Mesenchymal stem cell (in vitro differentiated cells and primary cell): ENCODE data around the gene SLC4A5.
A peak's percentile ranks its signal among the peaks of the same experiment; 100 is the strongest.

Source experiments
- DNase-seq: peaks from one replicate; pipeline ENCODE4 v3.0.0-alpha.2; 2013
- H2AFZ ChIP-seq: one replicate; pipeline ENCODE4 v1.6.1; 2013; ENCODE audit warnings: low read depth, mild to moderate bottlenecking, control low read depth, inconsistent platforms, low read length, moderate library complexity
- H2AK5ac ChIP-seq: 2 replicates; pipeline ENCODE4 v1.6.1; 2013; ENCODE audit warnings: low read length, moderate library complexity, mild to moderate bottlenecking, inconsistent platforms; ENCODE audit not compliant: severe bottlenecking
- H2BK120ac ChIP-seq: one replicate; pipeline ENCODE4 v1.6.1; 2013; ENCODE audit warnings: low read depth, mild to moderate bottlenecking, inconsistent platforms, low read length, moderate library complexity
- H2BK12ac ChIP-seq, 2 experiments: one replicate each; pipeline ENCODE4 v1.6.1; 2013; ENCODE audit warnings: inconsistent platforms in 2 of 2, low read length in 2 of 2, mild to moderate bottlenecking in 2 of 2, moderate library complexity in 2 of 2, control low read depth in 1 of 2
- H2BK15ac ChIP-seq: one replicate; pipeline ENCODE4 v1.6.1; 2013; ENCODE audit warnings: mild to moderate bottlenecking, low read depth, inconsistent platforms; ENCODE audit not compliant: poor library complexity, severe bottlenecking
- H2BK5ac ChIP-seq: 2 replicates; pipeline ENCODE4 v1.6.1; 2013; ENCODE audit warnings: low read depth, mild to moderate bottlenecking, low read length, control low read depth, inconsistent platforms; ENCODE audit not compliant: poor library complexity, severe bottlenecking
- H3K14ac ChIP-seq, 2 experiments: one replicate each; pipeline ENCODE4 v1.6.1; 2013; ENCODE audit warnings: inconsistent platforms in 2 of 2, low read length in 2 of 2, control low read depth in 1 of 2, mild to moderate bottlenecking in 1 of 2, moderate library complexity in 1 of 2
- H3K18ac ChIP-seq, 2 experiments: one replicate each; pipeline ENCODE4 v1.6.1; 2013; ENCODE audit warnings: inconsistent platforms in 2 of 2, low read length in 2 of 2, control low read depth in 1 of 2, low read depth in 1 of 2, mild to moderate bottlenecking in 1 of 2
- H3K23ac ChIP-seq, 2 experiments: one replicate each; pipeline ENCODE4 v1.6.1; 2013; ENCODE audit warnings: inconsistent platforms in 2 of 2, low read length in 2 of 2, mild to moderate bottlenecking in 2 of 2, moderate library complexity in 2 of 2, control low read depth in 1 of 2
- H3K27ac ChIP-seq: 2 replicates; pipeline ENCODE4 v1.5.1; 2013; ENCODE audit warnings: mild to moderate bottlenecking, moderate library complexity, low read length, control low read depth, inconsistent platforms; ENCODE audit not compliant: poor library complexity, severe bottlenecking
- H3K27me3 ChIP-seq, 2 experiments: 2 replicates each; pipeline versions ENCODE4 v1.6.1 to v1.7.0; 2013; ENCODE audit warnings: low read length in 2 of 2, mild to moderate bottlenecking in 2 of 2, moderate library complexity in 2 of 2, control low read depth in 1 of 2, inconsistent platforms in 1 of 2; ENCODE audit not compliant: control insufficient read depth in 1 of 2, insufficient read depth in 1 of 2
- H3K36me3 ChIP-seq, 2 experiments: 2 replicates each; pipeline versions ENCODE4 v1.6.1 to v1.7.0; 2013; ENCODE audit warnings: low read length in 2 of 2, control low read depth in 1 of 2, inconsistent platforms in 1 of 2, low read depth in 1 of 2, mild to moderate bottlenecking in 1 of 2; ENCODE audit not compliant: insufficient read depth in 2 of 2, control insufficient read depth in 1 of 2
- H3K4ac ChIP-seq, 2 experiments: one replicate each; pipeline ENCODE4 v1.6.1; 2013; ENCODE audit warnings: inconsistent platforms in 2 of 2, low read length in 2 of 2, mild to moderate bottlenecking in 2 of 2, moderate library complexity in 2 of 2, control low read depth in 1 of 2, low read depth in 1 of 2
- H3K4me1 ChIP-seq: 2 replicates; pipeline ENCODE4 v1.6.1; 2013; ENCODE audit warnings: low read depth, low read length, control low read depth; ENCODE audit not compliant: control insufficient read depth, insufficient read depth
- H3K4me2 ChIP-seq: 2 replicates; pipeline ENCODE4 v1.6.1; 2013; ENCODE audit warnings: low read length, mild to moderate bottlenecking, inconsistent platforms; ENCODE audit not compliant: poor library complexity, severe bottlenecking
- H3K4me3 ChIP-seq, 2 experiments: 2 replicates each; pipeline versions ENCODE4 v1.5.1 to v1.7.0; 2013; ENCODE audit warnings: low read length in 2 of 2, mild to moderate bottlenecking in 2 of 2, control low read depth in 1 of 2, low read depth in 1 of 2; ENCODE audit not compliant: insufficient read depth in 1 of 2
- H3K79me1 ChIP-seq: replicated peaks from 2 replicates; pipeline ENCODE4 v1.6.1; 2013; ENCODE audit warnings: mild to moderate bottlenecking, control low read depth, low read length, inconsistent platforms; ENCODE audit not compliant: poor library complexity, severe bottlenecking
- H3K9ac ChIP-seq: 2 replicates; pipeline ENCODE4 v1.7.0; 2013; ENCODE audit warnings: mild to moderate bottlenecking, low read length, moderate library complexity
- H3K9me3 ChIP-seq: 2 replicates; pipeline ENCODE4 v1.7.0; 2013; ENCODE audit warnings: mild to moderate bottlenecking, low read length; ENCODE audit not compliant: control insufficient read depth
- H4K8ac ChIP-seq: one replicate; pipeline ENCODE4 v1.6.1; 2013; ENCODE audit warnings: inconsistent platforms, mild to moderate bottlenecking, low read length, moderate library complexity
- H4K91ac ChIP-seq: one replicate; pipeline ENCODE4 v1.6.1; 2013; ENCODE audit warnings: mild to moderate bottlenecking, low read length, inconsistent platforms
- WGBS: methylation state at CpG from one replicate; pipeline ENCODE4 v1.1.7; 2013; ENCODE audit warnings: mixed read lengths; 5-methylcytosine and 5-hydroxymethylcytosine counted together

The SLC4A5 gene

GRCh38 chr2:74375838-74376237, 32.6 kb upstream of the SLC4A5 start:
- H3K36me3 ChIP-seq = peaks cover 39 to 49% of the 10 kb centered on the region in 2 experiments
- no peak overlapping the region for H3K27ac ChIP-seq
- no peak for DNase-seq

GRCh38 chr2:74374509-74375205, 31.4 kb upstream of the SLC4A5 start:
- H4K8ac ChIP-seq = no peak overlapping the region
- H3K9me3 ChIP-seq = no peaks in the 10 kb centered on the region
- H3K18ac ChIP-seq = no peak overlapping the region
- H3K4ac ChIP-seq = no peak overlapping the region
- WGBS = 61% methylated on average over 19 of the region's 19 CpGs
- no peak overlapping the region for H2BK120ac ChIP-seq
- H3K4me2 ChIP-seq = no peak overlapping the region
- H3K27ac ChIP-seq = no peak overlapping the region
- H3K14ac ChIP-seq = no peak overlapping the region
- peaks cover 12% of the 10 kb centered on the region for H3K4me1 ChIP-seq
- H2BK12ac ChIP-seq = no peak overlapping the region
- no peak overlapping the region for H4K91ac ChIP-seq
- peaks cover 51 to 61% of the 10 kb centered on the region in 2 experiments for H3K36me3 ChIP-seq
- H3K79me1 ChIP-seq = peaks cover 74% of the 10 kb centered on the region
- peak overlapping the region; percentile 75 for H3K9ac ChIP-seq
- no peak overlapping the region for H3K23ac ChIP-seq
- H2AFZ ChIP-seq = no peak overlapping the region
- H2BK15ac ChIP-seq = no peak overlapping the region
- peak overlapping the region in 1 of 2 experiments; percentile 75 for H3K4me3 ChIP-seq
- H2BK5ac ChIP-seq = no peak overlapping the region
- no peaks in the 10 kb centered on the region for H3K27me3 ChIP-seq
- peak; percentile 77 for DNase-seq
- no peak overlapping the region for H2AK5ac ChIP-seq

More at GRCh38 chr2:74375838-74376237, 32.6 kb upstream of the SLC4A5 start:
- Histone ChIP-seq H3K14ac (no peak overlapping the region), H3K9me3 (no peaks in the 10 kb centered on the region), H2AK5ac (no peak overlapping the region), H3K9ac (no peak overlapping the region), H3K27me3 (no peaks in the 10 kb centered on the region), H3K18ac (no peak overlapping the region), H4K8ac (no peak overlapping the region), H3K4me3 (no peak overlapping the region), H3K23ac (no peak overlapping the region), H3K4me1 (peaks cover 21% of the 10 kb centered on the region), H3K79me1 (peaks cover 77% of the 10 kb centered on the region), H2BK15ac (no peak overlapping the region), H2BK5ac (no peak overlapping the region), H4K91ac (no peak overlapping the region), H2AFZ (no peak overlapping the region), H2BK12ac (no peak overlapping the region), H3K4me2 (no peak overlapping the region), H3K4ac (no peak overlapping the region), H2BK120ac (no peak overlapping the region)
- 100% methylated on average over 1 of the region's 2 CpGs for WGBS

- no peaks in the 10 kb centered on the region for H3K9me3 ChIP-seq
- H3K4me2 ChIP-seq = no peak overlapping the region
- peak overlapping the region; percentile 75 for H3K9ac ChIP-seq
- H2AK5ac ChIP-seq = no peak overlapping the region
- H2BK120ac ChIP-seq = no peak overlapping the region
- H3K27me3 ChIP-seq = no peaks in the 10 kb centered on the region
- no peak overlapping the region for H3K23ac ChIP-seq
- peak overlapping the region in 1 of 2 experiments; percentile 75 for H3K4me3 ChIP-seq
- H2BK12ac ChIP-seq = no peak overlapping the region
- H3K4ac ChIP-seq = no peak overlapping the region
- H3K36me3 ChIP-seq = peaks cover 58 to 67% of the 10 kb centered on the region in 2 experiments
- no peak overlapping the region for H3K18ac ChIP-seq
- no peak overlapping the region for H2BK5ac ChIP-seq
- no peak overlapping the region for H2AFZ ChIP-seq
- H3K27ac ChIP-seq = no peak overlapping the region
- peaks cover 10% of the 10 kb centered on the region for H3K4me1 ChIP-seq
- no peak overlapping the region for H3K14ac ChIP-seq
- WGBS = 90% methylated on average over 8 of the region's 8 CpGs
- H3K79me1 ChIP-seq = peaks cover 69% of the 10 kb centered on the region
- H4K91ac ChIP-seq = no peak overlapping the region
- H4K8ac ChIP-seq = no peak overlapping the region
- no peak for DNase-seq
- no peak overlapping the region for H2BK15ac ChIP-seq
Observed at GRCh38 chr2:74373985-74374384, 30.8 kb upstream of the SLC4A5 start.

- H2AK5ac ChIP-seq = no peak overlapping the region
- no peak overlapping the region for H2AFZ ChIP-seq
- H3K4me3 ChIP-seq = peak overlapping the region in 1 of 2 experiments; percentile 75
- H3K4ac ChIP-seq = no peak overlapping the region
- H2BK5ac ChIP-seq = no peak overlapping the region
- H2BK15ac ChIP-seq = no peak overlapping the region
- H4K8ac ChIP-seq = no peak overlapping the region
- DNase-seq = peak; percentile 32
- peaks cover 10% of the 10 kb centered on the region for H3K4me1 ChIP-seq
- no peak overlapping the region for H3K18ac ChIP-seq
- no peak overlapping the region for H2BK120ac ChIP-seq
- H3K9me3 ChIP-seq = no peaks in the 10 kb centered on the region
- H3K4me2 ChIP-seq = no peak overlapping the region
- no peak overlapping the region for H3K14ac ChIP-seq
- no peaks in the 10 kb centered on the region for H3K27me3 ChIP-seq
- H3K79me1 ChIP-seq = peaks cover 66% of the 10 kb centered on the region
- H3K36me3 ChIP-seq = peaks cover 65 to 75% of the 10 kb centered on the region in 2 experiments
- no peak overlapping the region for H3K27ac ChIP-seq
- no peak overlapping the region for H2BK12ac ChIP-seq
- no peak overlapping the region for H3K23ac ChIP-seq
- H4K91ac ChIP-seq = no peak overlapping the region
- peak overlapping the region; percentile 56 for H3K9ac ChIP-seq
- 85% methylated on average over 4 of the region's 5 CpGs for WGBS
Observed at GRCh38 chr2:74373221-74373676, 30.0 kb upstream of the SLC4A5 start.
